Measurements from ENCODE around the gene CFAP68. TPM values are rescaled to one million over a fixed set of nuclear protein-coding genes. Genes with fewer than 3 reads are reported as not detected.

The CFAP68 gene
- total RNA-seq, 1 experiment from 2014 or later: 23.4 TPM

GRCh38 chr11:111849631-111850030 lies 29.7 kb upstream of the CFAP68 start:
- Histone ChIP-seq H3K9me3 (ENCODE audit: control insufficient read depth, low read depth, low read length) (no peaks in the 10 kb centered on the region), H3K4ac (ENCODE audit: low read depth, low read length) (no peak overlapping the region), H3T11ph (ENCODE audit: low read length) (no peak overlapping the region), H3K23me2 (ENCODE audit: insufficient read length, low read depth, low read length, poor library complexity, severe bottlenecking) (no peaks in the 10 kb centered on the region), H3K27me3 (ENCODE audit: insufficient read depth, low read length) (no peaks in the 10 kb centered on the region), H2AFZ (ENCODE audit: low read length) (no peak overlapping the region), H3K4me1 (ENCODE audit: insufficient read depth, low read length) (no peaks in the 10 kb centered on the region), H3K14ac (ENCODE audit: insufficient read depth, low read length) (no peak overlapping the region), H2BK5ac (ENCODE audit: insufficient read length, low read length) (no peak overlapping the region), H3K23ac (ENCODE audit: insufficient read length, low read depth, low read length) (no peak overlapping the region), H2BK15ac (ENCODE audit: low read depth, low read length) (no peak overlapping the region), H2BK12ac (ENCODE audit: insufficient read length, low read depth, low read length) (no peak overlapping the region), H3K79me2 (ENCODE audit: insufficient read depth, low read length) (no peaks in the 10 kb centered on the region), H3K27ac (ENCODE audit: insufficient read length, low read depth, low read length) (no peak overlapping the region), H3K18ac (ENCODE audit: insufficient read length, low read depth, low read length) (no peak overlapping the region), H2BK20ac (ENCODE audit: low read depth, low read length, poor library complexity, severe bottlenecking) (no peak overlapping the region), H3K4me2 (ENCODE audit: insufficient read depth, insufficient read length, low read length) (no peak overlapping the region), H4K20me1 (ENCODE audit: control insufficient read depth, insufficient read depth, insufficient read length) (no peaks in the 10 kb centered on the region), H4K91ac (ENCODE audit: insufficient read length, low read depth, low read length) (no peak overlapping the region), H3K56ac (ENCODE audit: insufficient read length, low read depth, low read length) (no peak overlapping the region), H3K79me1 (ENCODE audit: insufficient read depth, low read depth, low read length, poor library complexity, severe bottlenecking) (no peaks in the 10 kb centered on the region), H4K8ac (replicated peaks; ENCODE audit: insufficient read length, low read depth, low read length) (no peak overlapping the region), H2AK5ac (ENCODE audit: insufficient read length, low read length) (no peak overlapping the region), H3K9ac (ENCODE audit: extremely low read depth, insufficient read length, low read length) (no peak overlapping the region), H2BK120ac (ENCODE audit: low read depth, low read length, poor library complexity, severe bottlenecking) (no peak overlapping the region), H4K5ac (ENCODE audit: insufficient read length, low read depth, low read length) (no peak overlapping the region)
- Mint-ChIP-seq H3K36me3 (ENCODE audit: insufficient read depth in 1 of 3, low read depth in 3 of 3) (peaks cover 2 to 19% (median 8%) of the 10 kb centered on the region in 3 experiments; a peak in 5 of 7 replicates), H3K9me3 (no peaks in the 10 kb centered on the region), H3K4me1 (peaks cover 9 to 11% of the 10 kb centered on the region in 2 experiments), H3K4me3 (no peak overlapping the region), H3K27ac (no peak overlapping the region), H3K27me3 (ENCODE audit: low read depth) (no peaks in the 10 kb centered on the region)
- DNase-seq: no peak
- TF ChIP-seq, protein P1, sequence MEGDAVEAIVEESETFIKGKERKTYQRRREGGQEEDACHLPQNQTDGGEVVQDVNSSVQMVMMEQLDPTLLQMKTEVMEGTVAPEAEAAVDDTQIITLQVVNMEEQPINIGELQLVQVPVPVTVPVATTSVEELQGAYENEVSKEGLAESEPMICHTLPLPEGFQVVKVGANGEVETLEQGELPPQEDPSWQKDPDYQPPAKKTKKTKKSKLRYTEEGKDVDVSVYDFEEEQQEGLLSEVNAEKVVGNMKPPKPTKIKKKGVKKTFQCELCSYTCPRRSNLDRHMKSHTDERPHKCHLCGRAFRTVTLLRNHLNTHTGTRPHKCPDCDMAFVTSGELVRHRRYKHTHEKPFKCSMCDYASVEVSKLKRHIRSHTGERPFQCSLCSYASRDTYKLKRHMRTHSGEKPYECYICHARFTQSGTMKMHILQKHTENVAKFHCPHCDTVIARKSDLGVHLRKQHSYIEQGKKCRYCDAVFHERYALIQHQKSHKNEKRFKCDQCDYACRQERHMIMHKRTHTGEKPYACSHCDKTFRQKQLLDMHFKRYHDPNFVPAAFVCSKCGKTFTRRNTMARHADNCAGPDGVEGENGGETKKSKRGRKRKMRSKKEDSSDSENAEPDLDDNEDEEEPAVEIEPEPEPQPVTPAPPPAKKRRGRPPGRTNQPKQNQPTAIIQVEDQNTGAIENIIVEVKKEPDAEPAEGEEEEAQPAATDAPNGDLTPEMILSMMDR (conservative IDR thresholded peaks at IDR 0.05): no peak
- no CpG with 5 or more reads among the region's 3 CpGs for WGBS (ENCODE audit: extremely low coverage, insufficient read length, low lambda C conversion rate)

All from H9 (cell line).